ENCODE measurements around the gene SLC6A16. TPM values are rescaled to one million over a fixed set of nuclear protein-coding genes. Genes with fewer than 3 reads are reported as not detected.

The SLC6A16 gene
- total RNA-seq, 1 donor from 2014 or later, result 3.5 TPM

- H3K4me3 Mint-ChIP-seq (ENCODE audit: unreplicated experiment), result no peak overlapping the region
- TF ChIP-seq, protein P1, sequence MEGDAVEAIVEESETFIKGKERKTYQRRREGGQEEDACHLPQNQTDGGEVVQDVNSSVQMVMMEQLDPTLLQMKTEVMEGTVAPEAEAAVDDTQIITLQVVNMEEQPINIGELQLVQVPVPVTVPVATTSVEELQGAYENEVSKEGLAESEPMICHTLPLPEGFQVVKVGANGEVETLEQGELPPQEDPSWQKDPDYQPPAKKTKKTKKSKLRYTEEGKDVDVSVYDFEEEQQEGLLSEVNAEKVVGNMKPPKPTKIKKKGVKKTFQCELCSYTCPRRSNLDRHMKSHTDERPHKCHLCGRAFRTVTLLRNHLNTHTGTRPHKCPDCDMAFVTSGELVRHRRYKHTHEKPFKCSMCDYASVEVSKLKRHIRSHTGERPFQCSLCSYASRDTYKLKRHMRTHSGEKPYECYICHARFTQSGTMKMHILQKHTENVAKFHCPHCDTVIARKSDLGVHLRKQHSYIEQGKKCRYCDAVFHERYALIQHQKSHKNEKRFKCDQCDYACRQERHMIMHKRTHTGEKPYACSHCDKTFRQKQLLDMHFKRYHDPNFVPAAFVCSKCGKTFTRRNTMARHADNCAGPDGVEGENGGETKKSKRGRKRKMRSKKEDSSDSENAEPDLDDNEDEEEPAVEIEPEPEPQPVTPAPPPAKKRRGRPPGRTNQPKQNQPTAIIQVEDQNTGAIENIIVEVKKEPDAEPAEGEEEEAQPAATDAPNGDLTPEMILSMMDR (IDR thresholded peaks at IDR 0.05), result no peak
- peaks cover 47% of the 10 kb centered on the region for H3K36me3 Mint-ChIP-seq (ENCODE audit: low read depth)
- H3K27ac Mint-ChIP-seq (ENCODE audit: unreplicated experiment), result no peak overlapping the region
- DNase-seq (ENCODE audit: low spot score), result peak; percentile 48
- H3K27me3 Mint-ChIP-seq (ENCODE audit: low read depth), result no peaks in the 10 kb centered on the region
- no peaks in the 10 kb centered on the region for H3K4me1 Mint-ChIP-seq (ENCODE audit: low read depth)
- H3K9me3 Mint-ChIP-seq (ENCODE audit: low read depth), result no peaks in the 10 kb centered on the region
Observed at GRCh38 chr19:49343123-49343522, 18.1 kb upstream of the SLC6A16 start.

- Mint-ChIP-seq H3K9me3 (ENCODE audit: low read depth) (no peaks in the 10 kb centered on the region), H3K36me3 (ENCODE audit: low read depth) (peaks cover 42% of the 10 kb centered on the region), H3K27ac (ENCODE audit: unreplicated experiment) (no peak overlapping the region), H3K4me3 (ENCODE audit: unreplicated experiment) (no peak overlapping the region), H3K27me3 (ENCODE audit: low read depth) (no peaks in the 10 kb centered on the region), H3K4me1 (ENCODE audit: low read depth) (no peaks in the 10 kb centered on the region)
- peak; percentile 72 for DNase-seq (ENCODE audit: low spot score)
- TF ChIP-seq, protein P1 (IDR thresholded peaks at IDR 0.05), result no peak
Observed at GRCh38 chr19:49342291-49342721, 17.3 kb upstream of the SLC6A16 start.

DNA sequence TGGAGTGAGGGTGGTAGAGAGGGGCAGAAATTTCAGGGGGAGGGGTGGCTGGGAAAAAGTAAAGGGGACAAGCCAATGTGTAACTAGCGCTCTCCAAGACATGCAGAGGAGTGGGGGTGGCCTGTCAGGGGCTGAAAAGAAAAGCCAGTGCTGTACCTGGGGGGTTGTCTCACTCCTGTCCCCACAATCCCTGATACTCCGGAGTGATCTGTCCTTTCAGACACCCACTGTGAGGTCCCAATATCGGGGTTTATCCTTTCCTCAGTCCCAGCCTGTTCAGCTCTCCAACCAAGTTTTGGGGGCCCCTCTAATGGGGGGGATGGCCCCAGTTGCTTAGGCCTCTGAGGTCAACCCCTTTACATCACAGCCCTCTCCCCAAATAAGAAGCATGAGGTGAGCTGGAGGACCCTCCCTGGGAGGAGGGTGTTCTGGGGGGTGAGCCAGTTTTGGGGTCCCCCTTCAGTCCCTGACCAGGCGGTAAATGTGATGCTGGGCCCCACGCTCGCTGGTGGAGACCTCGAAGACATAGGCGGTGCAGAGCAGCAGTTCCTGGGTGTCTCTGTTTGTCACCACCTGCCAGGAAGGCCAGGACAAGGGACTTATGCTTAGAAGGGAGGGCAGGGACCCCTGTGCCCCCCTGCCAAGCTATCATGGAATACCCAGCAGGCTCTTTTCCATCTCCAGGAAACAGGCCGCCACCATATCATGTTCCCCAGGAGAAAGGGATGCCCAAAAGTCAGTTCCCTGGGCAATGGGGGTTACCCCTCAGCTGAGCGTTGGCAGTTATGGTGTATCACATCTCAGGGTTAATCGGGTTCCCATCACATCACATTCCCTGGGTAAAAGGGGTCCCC, 16.1 kb upstream of the SLC6A16 start:
- H3K9me3 Mint-ChIP-seq (ENCODE audit: low read depth), result no peaks in the 10 kb centered on the region
- H3K27me3 Mint-ChIP-seq (ENCODE audit: low read depth), result no peaks in the 10 kb centered on the region
- no peak overlapping the region for H3K27ac Mint-ChIP-seq (ENCODE audit: unreplicated experiment)
- TF ChIP-seq, protein P1 (IDR thresholded peaks at IDR 0.05), result no peak
- peak; percentile 59 for DNase-seq (ENCODE audit: low spot score)
- no peaks in the 10 kb centered on the region for H3K4me1 Mint-ChIP-seq (ENCODE audit: low read depth)
- H3K36me3 Mint-ChIP-seq (ENCODE audit: low read depth), result peaks cover 39% of the 10 kb centered on the region
- H3K4me3 Mint-ChIP-seq (ENCODE audit: unreplicated experiment), result no peak overlapping the region

GRCh38 chr19:49340069-49340864, 15.3 kb upstream of the SLC6A16 start:
- H3K36me3 Mint-ChIP-seq (ENCODE audit: low read depth), result peaks cover 35% of the 10 kb centered on the region
- no peak overlapping the region for H3K27ac Mint-ChIP-seq (ENCODE audit: unreplicated experiment)
- H3K27me3 Mint-ChIP-seq (ENCODE audit: low read depth), result no peaks in the 10 kb centered on the region

More at GRCh38 chr19:49340069-49340864, 15.3 kb upstream of the SLC6A16 start:
- Mint-ChIP-seq H3K9me3 (ENCODE audit: low read depth) (no peaks in the 10 kb centered on the region), H3K4me3 (ENCODE audit: unreplicated experiment) (no peak overlapping the region), H3K4me1 (ENCODE audit: low read depth) (no peaks in the 10 kb centered on the region)
- TF ChIP-seq, protein P1 (IDR thresholded peaks at IDR 0.05), result no peak
- DNase-seq (ENCODE audit: low spot score), result peak; percentile 69
